ENCODE results near the gene GMPPB. TPM values are rescaled to one million over a fixed set of nuclear protein-coding genes. Genes with fewer than 3 reads are reported as not detected.

The GMPPB gene
- total RNA-seq, result 51.2 and 89.7 TPM in 2 replicates

DNA sequence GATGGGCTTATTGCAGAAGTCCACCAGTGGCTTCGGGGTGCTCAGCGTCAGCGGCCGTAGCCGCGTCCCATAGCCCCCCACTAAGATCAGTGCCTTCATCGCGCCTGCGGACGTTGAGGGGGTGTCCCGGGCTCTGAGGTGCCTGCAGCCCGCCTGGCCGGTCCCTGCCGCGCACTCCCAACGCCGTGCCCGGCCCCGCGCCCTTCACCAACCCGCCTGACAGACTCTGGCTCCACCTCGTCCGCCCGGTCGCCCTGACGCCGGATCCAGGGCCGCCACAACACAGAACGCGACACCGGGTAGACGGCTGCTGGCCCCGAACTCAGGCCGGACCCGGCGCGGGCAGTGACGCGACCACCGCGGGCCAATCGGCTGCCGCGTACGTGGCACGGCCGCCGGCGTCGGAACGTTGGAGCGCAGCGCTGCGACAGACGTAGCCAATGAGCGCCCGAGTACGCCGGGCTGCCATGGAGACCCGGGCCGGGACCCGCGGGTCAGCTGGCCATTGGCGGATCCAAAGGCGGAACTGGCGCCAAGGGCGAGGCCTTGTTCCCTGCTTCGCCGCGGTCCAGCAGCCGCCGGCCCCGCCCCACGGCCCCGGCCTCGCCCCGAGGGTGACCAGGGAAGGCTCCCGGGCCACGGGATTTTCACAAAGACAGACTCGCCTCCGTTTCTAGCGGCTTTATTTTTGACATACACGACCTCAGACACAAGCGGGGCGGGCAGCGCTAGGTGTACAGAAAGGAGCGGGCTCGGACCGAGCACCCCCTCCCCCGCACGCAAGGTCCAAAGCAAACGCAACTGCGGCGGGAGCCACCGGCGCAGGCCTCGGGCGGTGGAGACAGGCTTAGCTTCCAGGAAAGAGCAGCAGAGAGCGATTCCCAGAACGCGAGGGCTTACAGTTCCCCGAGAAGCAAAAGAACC, at the start of gene GMPPB:
Gene GMPPB, minus strand, starts transcription at position 324 of the 924 bp plus-strand sequence. Its CDS starts 225 bp downstream, at position 99.

GRCh38 chr3:49719214-49719884, 4.4 kb downstream of the GMPPB start, which contains the start of gene AMIGO3:
Gene AMIGO3, minus strand, starts transcription at chr3:49719684. Its CDS starts 219 bp downstream, at chr3:49719465.

DNA sequence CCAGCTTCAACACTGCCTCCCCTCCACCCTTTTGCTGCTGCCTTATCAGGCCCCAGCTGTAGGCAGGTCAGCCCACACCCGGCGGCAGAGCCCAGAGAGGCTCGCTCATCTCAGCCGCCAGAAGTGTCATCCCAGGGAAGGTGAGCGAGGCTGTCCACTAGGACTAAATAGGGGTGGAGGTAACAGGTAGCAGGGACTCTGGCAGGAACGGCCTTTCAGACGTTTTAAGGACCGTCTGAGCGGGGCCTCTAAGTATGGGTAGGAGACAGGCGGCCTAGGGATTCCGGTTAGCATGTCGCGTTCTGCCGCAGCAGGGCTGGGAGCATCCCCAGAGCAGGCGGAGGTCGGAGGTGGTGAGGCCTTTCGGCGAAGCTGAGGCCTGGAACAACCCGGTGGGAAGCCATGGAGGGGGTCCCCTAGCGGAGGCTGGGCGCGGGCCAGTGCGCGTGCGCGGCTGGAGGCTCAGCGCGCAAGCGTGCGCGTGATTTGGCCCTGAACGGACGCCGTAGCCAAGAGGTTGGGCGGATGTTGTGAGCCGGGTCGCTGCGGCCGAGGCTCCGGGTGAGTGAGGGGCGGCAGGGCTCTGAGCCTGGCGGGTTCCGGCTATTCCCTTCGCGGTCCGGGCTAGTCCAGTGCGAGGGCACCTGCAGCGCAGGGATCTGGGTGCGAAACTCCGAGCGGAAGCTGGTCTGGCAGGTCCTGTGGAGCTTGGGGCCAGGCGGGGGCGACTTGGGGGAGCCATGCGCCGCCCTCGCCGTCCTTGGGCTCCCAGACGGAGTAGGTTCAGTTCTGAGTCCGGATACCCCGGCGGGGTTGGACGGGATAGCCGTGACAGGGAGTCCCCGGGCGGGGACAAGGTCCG, 34.5 kb downstream of the GMPPB start, which contains the start of the genes MST1 and RNF123:
Gene MST1, minus strand, starts transcription at position 429 of the 862 bp plus-strand sequence. CDS start 783 bp downstream, outside the sequence.
Gene RNF123, plus strand, starts transcription at position 512 of the 862 bp plus-strand sequence. CDS start 1,609 bp downstream, outside the sequence.

GRCh38 chr3:49673715-49674496, 49.8 kb downstream of the GMPPB start, which contains the start of gene APEH:
Gene APEH, plus strand, starts transcription at chr3:49674351. Its CDS starts 51 bp downstream, at chr3:49674402.

Other genes with a start within 250 kb of the GMPPB start
- gene BSN, start 169.5 kb downstream of the GMPPB start, total RNA-seq, result under 0.01 TPM in 1 of 2 replicates, not detected in the other
- gene APEH, start 49.6 kb downstream of the GMPPB start, total RNA-seq, result 139 and 163 TPM in 2 replicates
- gene MST1, start 34.5 kb downstream of the GMPPB start, total RNA-seq, result 3.7 and 4.8 TPM in 2 replicates
- gene RNF123, start 34.4 kb downstream of the GMPPB start, total RNA-seq, result 22.5 and 30.6 TPM in 2 replicates
- 1.2 TPM in 1 of 2 replicates, not detected in the other for gene AMIGO3, start 4.3 kb downstream of the GMPPB start, total RNA-seq
- gene IP6K1, start 62.6 kb upstream of the GMPPB start, total RNA-seq, result 25.1 and 30.5 TPM in 2 replicates
- not detected in 2 replicates for gene CDHR4, start 75.9 kb upstream of the GMPPB start, total RNA-seq
- gene INKA1, start 79.3 kb upstream of the GMPPB start, total RNA-seq, result 2.5 and 7.5 TPM in 2 replicates
- 36.3 and 41.8 TPM in 2 replicates for gene UBA7, start 90.0 kb upstream of the GMPPB start, total RNA-seq
- 8.9 and 10.7 TPM in 2 replicates for gene TRAIP, start 132.6 kb upstream of the GMPPB start, total RNA-seq
- not detected in 2 replicates for gene CAMKV, start 146.0 kb upstream of the GMPPB start, total RNA-seq
- under 0.01 and 0.53 TPM in 2 replicates for gene MST1R, start 179.9 kb upstream of the GMPPB start, total RNA-seq
- gene MON1A, start 205.9 kb upstream of the GMPPB start, total RNA-seq, result 22.0 and 26.5 TPM in 2 replicates
- gene RBM6, start 216.2 kb upstream of the GMPPB start, total RNA-seq, result 28.0 and 28.9 TPM in 2 replicates

Data from myometrial cell (primary cell).